ENCODE data around the gene PPP1R12C. TPM values are rescaled to one million over a fixed set of nuclear protein-coding genes. Genes with fewer than 3 reads are reported as not detected.

PPP1R12C gene
- total RNA-seq, 6 experiments from 2014 or later, result 82.7 to 96.0 (median 91.9) TPM

- Mint-ChIP-seq H3K36me3 (ENCODE audit: low read depth) (peaks cover 4% of the 10 kb centered on the region; the same call in 1 of the 2 replicates), H3K27me3 (ENCODE audit: insufficient read depth) (peaks cover 27% of the 10 kb centered on the region), H3K4me3 (no peak overlapping the region), H3K9me3 (no peaks in the 10 kb centered on the region), H3K4me1 (ENCODE audit: low read depth) (peaks cover 15% of the 10 kb centered on the region), H3K27ac (no peak overlapping the region)
- TF ChIP-seq CTCF (IDR thresholded peaks at IDR 0.05), result no peak
- DNase-seq, result no peak
Observed at GRCh38 chr19:55071913-55072312, 45.5 kb downstream of the PPP1R12C start.

- no peak for TF ChIP-seq CTCF (IDR thresholded peaks at IDR 0.05)
- peaks cover 15% of the 10 kb centered on the region for H3K4me1 Mint-ChIP-seq (ENCODE audit: low read depth)
- DNase-seq, result peak; percentile 57
- peaks cover 4% of the 10 kb centered on the region; the same call in 1 of the 2 replicates for H3K36me3 Mint-ChIP-seq (ENCODE audit: low read depth)
- no peaks in the 10 kb centered on the region for H3K9me3 Mint-ChIP-seq
- peaks cover 24% of the 10 kb centered on the region for H3K27me3 Mint-ChIP-seq (ENCODE audit: insufficient read depth)
- H3K4me3 Mint-ChIP-seq, result no peak overlapping the region
- no peak overlapping the region for H3K27ac Mint-ChIP-seq
Observed at GRCh38 chr19:55071129-55071502, 46.3 kb downstream of the PPP1R12C start.

- Mint-ChIP-seq H3K36me3 (ENCODE audit: low read depth) (peaks cover 4% of the 10 kb centered on the region; the same call in 1 of the 2 replicates), H3K4me1 (ENCODE audit: low read depth) (peaks cover 15% of the 10 kb centered on the region), H3K27ac (no peak overlapping the region), H3K4me3 (no peak overlapping the region), H3K27me3 (ENCODE audit: insufficient read depth) (peaks cover 23% of the 10 kb centered on the region), H3K9me3 (no peaks in the 10 kb centered on the region)
- DNase-seq, result no peak
- TF ChIP-seq CTCF (IDR thresholded peaks at IDR 0.05), result no peak
Observed at GRCh38 chr19:55070466-55071128, 46.8 kb downstream of the PPP1R12C start.

GRCh38 chr19:55069865-55070197 is 47.6 kb downstream of the PPP1R12C start:
- Mint-ChIP-seq H3K36me3 (ENCODE audit: low read depth) (peaks cover 4% of the 10 kb centered on the region; the same call in 1 of the 2 replicates), H3K27ac (no peak overlapping the region), H3K9me3 (no peaks in the 10 kb centered on the region), H3K27me3 (ENCODE audit: insufficient read depth) (peaks cover 21% of the 10 kb centered on the region), H3K4me3 (no peak overlapping the region), H3K4me1 (ENCODE audit: low read depth) (peaks cover 15% of the 10 kb centered on the region)
- no peak for DNase-seq
- no peak for TF ChIP-seq CTCF (IDR thresholded peaks at IDR 0.05)

GRCh38 chr19:55068950-55069864 is 48.2 kb downstream of the PPP1R12C start:
- TF ChIP-seq CTCF (IDR thresholded peaks at IDR 0.05), result no peak
- Mint-ChIP-seq H3K36me3 (ENCODE audit: low read depth) (peaks cover 4% of the 10 kb centered on the region; the same call in 1 of the 2 replicates), H3K9me3 (no peaks in the 10 kb centered on the region), H3K4me3 (no peak overlapping the region), H3K4me1 (ENCODE audit: low read depth) (peaks cover 15% of the 10 kb centered on the region), H3K27ac (no peak overlapping the region), H3K27me3 (ENCODE audit: insufficient read depth) (peaks cover 21% of the 10 kb centered on the region)
- no peak for DNase-seq
